Frontal cortex (tissue), 4 donors: ENCODE results near the gene FMO5. TPM values are rescaled to one million over a fixed set of nuclear protein-coding genes. Genes with fewer than 3 reads are reported as not detected.
A peak's percentile ranks its signal among the peaks of the same experiment; 100 is the strongest.

Experiments
- DNase-seq, 2 donors: peaks; one replicate each; pipeline ENCODE4 v3.0.0; 2012; ENCODE audit warnings: low spot score in 2 of 2
- FAIRE-seq: peaks from 2 replicates; lab custom pipeline; 2012; peaks lifted over from hg19 to GRCh38; lab: Jason Lieb, UNC
- total RNA-seq: library from RNA; depleted of rRNA; stranded (reverse); fragments of >200 nt; gene quantifications from one replicate; pipeline ENCODE4 v1.2.3, GENCODE V29; 2014
- donor health status: control.
- donor health status: control.
- donor health status: control.

FMO5 gene
- total RNA-seq: 0.41 TPM

GRCh38 chr1:147225193-147225730, at the start of gene FMO5:
FMO5 (minus strand) TSS chr1:147225339; CDS start chr1:147225029, 310 bp downstream.
- DNase-seq (peak in 1 of 2 donors; percentile 53), FAIRE-seq (no peak)

GRCh38 chr1:147273409-147274336, 48.5 kb upstream of the FMO5 start:
- DNase-seq: peak; percentile 6 to 51
- FAIRE-seq: peak; percentile 83

- no peak for DNase-seq
- no peak for FAIRE-seq
Measured at GRCh38 chr1:147272042-147272441, 46.9 kb upstream of the FMO5 start.

- DNase-seq: no peak
- FAIRE-seq: no peak
Measured at GRCh38 chr1:147270721-147271120, 45.6 kb upstream of the FMO5 start.

- no peak for DNase-seq
Measured at GRCh38 chr1:147267711-147268110, 42.6 kb upstream of the FMO5 start.

GRCh38 chr1:147266381-147266780, 41.2 kb upstream of the FMO5 start:
- FAIRE-seq: no peak
- no peak for DNase-seq

More at GRCh38 chr1:147267711-147268110, 42.6 kb upstream of the FMO5 start:
- FAIRE-seq: no peak

- no peak for DNase-seq
- FAIRE-seq: no peak
Measured at GRCh38 chr1:147264158-147264768, 39.1 kb upstream of the FMO5 start.

- no peak for FAIRE-seq
Measured at GRCh38 chr1:147260956-147261355, 35.8 kb upstream of the FMO5 start.

GRCh38 chr1:147252540-147252939, 27.4 kb upstream of the FMO5 start:
- FAIRE-seq: no peak
- DNase-seq: no peak

More at GRCh38 chr1:147260956-147261355, 35.8 kb upstream of the FMO5 start:
- DNase-seq: no peak

GRCh38 chr1:147247656-147248238, 22.6 kb upstream of the FMO5 start:
- no peak for FAIRE-seq
- DNase-seq: no peak

- DNase-seq (no peak), FAIRE-seq (no peak)
Measured at GRCh38 chr1:147246910-147247655, 21.9 kb upstream of the FMO5 start.

GRCh38 chr1:147246044-147246690, 21.0 kb upstream of the FMO5 start:
- FAIRE-seq (no peak), DNase-seq (no peak)

GRCh38 chr1:147245586-147246021, 20.5 kb upstream of the FMO5 start:
- FAIRE-seq (no peak), DNase-seq (no peak)

- FAIRE-seq (no peak), DNase-seq (no peak)
Measured at GRCh38 chr1:147245129-147245528, 20.0 kb upstream of the FMO5 start.

GRCh38 chr1:147243841-147244240, 18.7 kb upstream of the FMO5 start:
- DNase-seq (no peak), FAIRE-seq (no peak)

- FAIRE-seq (no peak), DNase-seq (peak in 1 of 2 donors; percentile 17)
Measured at GRCh38 chr1:147243228-147243685, 18.1 kb upstream of the FMO5 start.

- DNase-seq: peak; percentile 89 to 90
- no peak for FAIRE-seq
Measured at GRCh38 chr1:147242449-147243227, 17.5 kb upstream of the FMO5 start, which contains the start of gene CHD1L. CHD1L (plus strand) TSS chr1:147242684; CDS start chr1:147242704, 20 bp downstream.

- no peak for DNase-seq
- no peak for FAIRE-seq
Measured at GRCh38 chr1:147241934-147242448, 16.9 kb upstream of the FMO5 start.
